K562 treated with DMSO at 1 percent for 4 hours (cell line): ENCODE measurements around the gene LGI2. TPM values are rescaled to one million over a fixed set of nuclear protein-coding genes. Genes with fewer than 3 reads are reported as not detected.

ENCODE experiments used
- total RNA-seq: library from RNA; unstranded; fragments of 300-600 nt; gene quantifications from 2 replicates; pipeline ENCODE4 v1.2.3, GENCODE V29; 2022; ENCODE audit not compliant: insufficient read depth

The LGI2 gene
- not detected in 2 replicates for total RNA-seq

GRCh38 chr4:25030277-25031076 lies at the start of gene LGI2:
Gene LGI2 (minus strand): TSS chr4:25030946. CDS start chr4:25030693, 253 bp downstream.

Other genes starting within 250 kb of the LGI2 start
- gene SOD3, start 235.4 kb downstream of the LGI2 start, total RNA-seq: not detected in 2 replicates
- gene CCDC149, start 117.9 kb downstream of the LGI2 start, total RNA-seq: not detected in 2 replicates
- 3.5 and 9.4 TPM in 2 replicates for gene SEPSECS, start 129.5 kb upstream of the LGI2 start, total RNA-seq
- 7.9 and 9.2 TPM in 2 replicates for gene PI4K2B, start 203.1 kb upstream of the LGI2 start, total RNA-seq